GM20431 (cell line): ENCODE measurements around the gene POU2AF3.

Experiments
- in situ Hi-C: fragments of 300-500 bp; cut with MseI, MboI; formaldehyde crosslinking; loops from one replicate; pipeline ENCODE4 v1.15.0; 2020; ENCODE audit warnings: low sequenced_read_pairs; ENCODE audit not compliant: unreplicated experiment

Gene POU2AF3

GRCh38 chr11:111349191-111349695 is 50.9 kb downstream of the POU2AF3 start:
- in situ Hi-C loops, result no loop called here

- in situ Hi-C loops, result no loop called here
Measured at GRCh38 chr11:111350811-111351210, 52.5 kb downstream of the POU2AF3 start.

GRCh38 chr11:111351374-111352055 is 53.2 kb downstream of the POU2AF3 start:
- in situ Hi-C loops, result no loop called here

GRCh38 chr11:111352231-111352746 is 53.9 kb downstream of the POU2AF3 start:
- in situ Hi-C loops, result no loop called here

GRCh38 chr11:111352935-111353710 is 54.8 kb downstream of the POU2AF3 start:
- in situ Hi-C loops, result no loop called here

- in situ Hi-C loops, result no loop called here
Measured at GRCh38 chr11:111353776-111354600, 55.6 kb downstream of the POU2AF3 start.

- in situ Hi-C loops, result no loop called here
Measured at GRCh38 chr11:111354601-111354891, 56.2 kb downstream of the POU2AF3 start.

- in situ Hi-C loops, result no loop called here
Measured at GRCh38 chr11:111355101-111355500, 56.8 kb downstream of the POU2AF3 start.

- in situ Hi-C loops, result no loop called here
Measured at GRCh38 chr11:111355956-111356659, 57.8 kb downstream of the POU2AF3 start.

GRCh38 chr11:111356660-111357048 is 58.3 kb downstream of the POU2AF3 start:
- in situ Hi-C loops, result no loop called here

GRCh38 chr11:111357150-111358037 is 59.0 kb downstream of the POU2AF3 start:
- in situ Hi-C loops, result no loop called here
